ENCODE measurements around the gene PI16. TPM values are rescaled to one million over a fixed set of nuclear protein-coding genes. Genes with fewer than 3 reads are reported as not detected.

The PI16 gene
- total and polyA plus RNA-seq, 2 experiments from 2014 or later = 0.50 TPM; not detected in 1

GRCh38 chr6:36967301-36967700, 12.8 kb downstream of the PI16 start (continued):
- no peak for TF ChIP-seq ZNF462 (CRISPR knock-in tag; IDR thresholded peaks at IDR 0.05)
- no peak for TF ChIP-seq EZH2 (IDR thresholded peaks at IDR 0.05; ENCODE audit: low read depth, unreplicated experiment)
- TF ChIP-seq STAT1 (IDR thresholded peaks at IDR 0.05; ENCODE audit: unreplicated experiment) = no peak
- no peak for TF ChIP-seq JUNB (IDR thresholded peaks at IDR 0.05; ENCODE audit: unreplicated experiment)
- TF ChIP-seq ZNF331 (CRISPR knock-in tag; IDR thresholded peaks at IDR 0.05; ENCODE audit: low read depth) = no peak

GRCh38 chr6:36967757-36968156, 13.2 kb downstream of the PI16 start:
- Mint-ChIP-seq H3K36me3 (ENCODE audit: low read depth) (peaks cover 58% of the 10 kb centered on the region), H3K27ac (no peak overlapping the region), H3K27me3 (ENCODE audit: insufficient read depth, low read depth, poor library complexity) (peaks cover 6% of the 10 kb centered on the region), H3K4me3 (no peak overlapping the region), H3K4me1 (peaks cover 13% of the 10 kb centered on the region), H3K9me3 (no peaks in the 10 kb centered on the region)
- Histone ChIP-seq H3K79me2 (replicated peaks; ENCODE audit: insufficient read depth) (no peaks in the 10 kb centered on the region), H4K20me1 (replicated peaks; ENCODE audit: insufficient read depth) (peaks cover 3% of the 10 kb centered on the region), H3K27me3 (ENCODE audit: insufficient read depth) (no peaks in the 10 kb centered on the region), H3K4me1 (ENCODE audit: insufficient read depth) (no peaks in the 10 kb centered on the region; the same call in 1 of the 2 replicates), H3K4me3 (no peak overlapping the region), H3K36me3 (ENCODE audit: insufficient read depth) (peaks cover 22% of the 10 kb centered on the region), H3K9me2 (ENCODE audit: insufficient read depth) (no peaks in the 10 kb centered on the region), H3F3A (replicated peaks; ENCODE audit: low read depth) (no peaks in the 10 kb centered on the region; the same call in 1 of the 2 replicates), H3K4me2 (no peak overlapping the region), H2AFZ (no peak overlapping the region), H3K27ac (ENCODE audit: low read depth) (no peak overlapping the region)
- DNase-seq (ENCODE audit: low spot score) (no peak), ATAC-seq (no peak)
- TF ChIP-seq STAT1 (IDR thresholded peaks at IDR 0.05; ENCODE audit: unreplicated experiment) = no peak
- TF ChIP-seq ZNF462 (CRISPR knock-in tag; IDR thresholded peaks at IDR 0.05) = no peak
- no peak for TF ChIP-seq ZNF331 (CRISPR knock-in tag; IDR thresholded peaks at IDR 0.05; ENCODE audit: low read depth)
- TF ChIP-seq ZNF114 (CRISPR knock-in tag; IDR thresholded peaks at IDR 0.05) = no peak
- TF ChIP-seq POLR2AphosphoS5 (IDR thresholded peaks at IDR 0.05; ENCODE audit: low read depth) = no peak
- no peak for TF ChIP-seq ETS1 (IDR thresholded peaks at IDR 0.05)
- TF ChIP-seq CREB1 (CRISPR knock-in tag; IDR thresholded peaks at IDR 0.05; ENCODE audit: low read depth) = no peak

Data from GM23338 (cell line).